ENCODE results near the gene TSHZ2.
"Not testable (repeated sequence)": the region's sequence is repeated elsewhere in the genome, so short reads cannot be mapped to it uniquely, and the experiment has no call there.

TSHZ2 gene

GRCh38 chr20:53463101-53463972 is 491.2 kb downstream of the TSHZ2 start:
- TF ChIP-seq, protein P1, sequence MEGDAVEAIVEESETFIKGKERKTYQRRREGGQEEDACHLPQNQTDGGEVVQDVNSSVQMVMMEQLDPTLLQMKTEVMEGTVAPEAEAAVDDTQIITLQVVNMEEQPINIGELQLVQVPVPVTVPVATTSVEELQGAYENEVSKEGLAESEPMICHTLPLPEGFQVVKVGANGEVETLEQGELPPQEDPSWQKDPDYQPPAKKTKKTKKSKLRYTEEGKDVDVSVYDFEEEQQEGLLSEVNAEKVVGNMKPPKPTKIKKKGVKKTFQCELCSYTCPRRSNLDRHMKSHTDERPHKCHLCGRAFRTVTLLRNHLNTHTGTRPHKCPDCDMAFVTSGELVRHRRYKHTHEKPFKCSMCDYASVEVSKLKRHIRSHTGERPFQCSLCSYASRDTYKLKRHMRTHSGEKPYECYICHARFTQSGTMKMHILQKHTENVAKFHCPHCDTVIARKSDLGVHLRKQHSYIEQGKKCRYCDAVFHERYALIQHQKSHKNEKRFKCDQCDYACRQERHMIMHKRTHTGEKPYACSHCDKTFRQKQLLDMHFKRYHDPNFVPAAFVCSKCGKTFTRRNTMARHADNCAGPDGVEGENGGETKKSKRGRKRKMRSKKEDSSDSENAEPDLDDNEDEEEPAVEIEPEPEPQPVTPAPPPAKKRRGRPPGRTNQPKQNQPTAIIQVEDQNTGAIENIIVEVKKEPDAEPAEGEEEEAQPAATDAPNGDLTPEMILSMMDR (IDR thresholded peaks at IDR 0.05; ENCODE audit: low read depth, low read length), result no peak
- DNase-seq (ENCODE audit: low read depth, low spot score), result no peak
- in situ Hi-C loops (cut with HindIII; ENCODE audit: low sequenced_read_pairs), result no loop called here
- no peak overlapping the region for H3K4me3 ChIP-seq (ENCODE audit: low read depth, low read length)

DNA sequence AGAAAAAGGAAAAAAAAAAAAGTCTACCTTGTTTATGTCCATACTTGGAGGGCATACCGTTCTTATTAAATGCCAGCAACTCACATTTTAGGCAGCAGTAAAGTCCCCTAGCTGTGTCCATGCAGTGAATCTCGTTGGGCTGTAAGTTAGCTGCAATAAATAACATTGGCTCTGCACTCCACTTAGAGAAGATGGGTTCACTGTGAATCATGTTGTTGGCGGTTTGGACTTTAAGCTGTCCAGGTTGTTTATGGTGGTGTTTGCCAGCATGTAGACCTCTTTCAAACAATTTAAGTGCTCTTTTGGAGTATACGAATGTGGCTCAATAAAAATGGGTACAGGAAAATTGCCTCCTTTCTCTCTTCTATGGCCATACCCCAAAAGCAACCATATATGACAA is 494.1 kb downstream of the TSHZ2 start:
- H3K4me3 ChIP-seq (ENCODE audit: low read depth, low read length), result no peak overlapping the region
- TF ChIP-seq, protein P1 (IDR thresholded peaks at IDR 0.05; ENCODE audit: low read depth, low read length), result no peak
- DNase-seq (ENCODE audit: low read depth, low spot score), result no peak
- in situ Hi-C loops (cut with HindIII; ENCODE audit: low sequenced_read_pairs), result no loop called here

DNA sequence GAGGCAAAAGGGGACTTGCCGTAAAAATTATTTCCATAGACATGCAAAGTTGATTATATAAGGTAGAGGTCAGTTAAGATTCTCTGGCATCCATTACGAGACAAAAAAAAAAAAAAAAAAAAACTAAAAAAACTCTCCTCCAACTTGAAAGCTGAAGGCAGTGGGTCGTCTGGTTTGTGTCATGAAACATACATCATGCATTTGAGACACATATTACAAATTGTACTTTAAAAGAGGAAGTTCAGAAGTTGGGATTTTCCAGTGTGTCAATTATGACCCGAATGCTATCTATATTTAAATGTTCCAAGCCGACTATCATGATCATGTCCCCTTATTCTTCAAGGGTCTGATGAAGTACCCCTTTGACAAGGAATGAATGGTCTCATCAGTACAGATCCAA is 496.4 kb downstream of the TSHZ2 start:
- TF ChIP-seq, protein P1 (IDR thresholded peaks at IDR 0.05; ENCODE audit: low read depth, low read length), result no peak
- in situ Hi-C loops (cut with HindIII; ENCODE audit: low sequenced_read_pairs), result no loop called here
- no peak overlapping the region for H3K4me3 ChIP-seq (ENCODE audit: low read depth, low read length)
- DNase-seq (ENCODE audit: low read depth, low spot score), result no peak

- H3K4me3 ChIP-seq (ENCODE audit: low read depth, low read length); in situ Hi-C loops (cut with HindIII; ENCODE audit: low sequenced_read_pairs); DNase-seq (ENCODE audit: low read depth, low spot score): not testable (repeated sequence)
Observed at GRCh38 chr20:53472859-53473258, 500.7 kb downstream of the TSHZ2 start.

DNA sequence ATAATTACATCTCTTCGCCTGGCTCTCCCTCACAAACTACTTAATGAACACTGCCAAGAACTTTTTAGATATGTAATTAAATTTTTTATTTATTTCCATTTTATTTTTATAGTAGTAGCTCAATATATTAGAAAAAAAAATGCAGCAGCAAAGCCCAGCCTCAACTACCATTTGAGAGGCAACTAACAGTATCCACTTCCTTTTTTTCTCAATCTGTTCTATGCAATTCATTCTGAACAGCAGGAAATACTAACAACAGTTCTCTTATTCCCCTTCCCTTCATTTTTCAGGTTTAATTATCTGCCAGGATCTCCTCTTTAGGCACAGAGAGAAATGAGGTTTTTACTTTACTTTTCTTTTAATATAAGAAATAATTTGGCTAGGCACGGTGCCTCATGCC is 508.8 kb downstream of the TSHZ2 start:
- in situ Hi-C loops (cut with HindIII; ENCODE audit: low sequenced_read_pairs), result no loop called here
- no peak overlapping the region for H3K4me3 ChIP-seq (ENCODE audit: low read depth, low read length)
- TF ChIP-seq, protein P1 (IDR thresholded peaks at IDR 0.05; ENCODE audit: low read depth, low read length), result no peak
- no peak for DNase-seq (ENCODE audit: low read depth, low spot score)

GRCh38 chr20:53487461-53488200 is 515.5 kb downstream of the TSHZ2 start:
- DNase-seq (ENCODE audit: low read depth, low spot score), result no peak
- no peak overlapping the region for H3K4me3 ChIP-seq (ENCODE audit: low read depth, low read length)
- in situ Hi-C loops (cut with HindIII; ENCODE audit: low sequenced_read_pairs), result no loop called here
- TF ChIP-seq, protein P1 (IDR thresholded peaks at IDR 0.05; ENCODE audit: low read depth, low read length), result no peak

DNA sequence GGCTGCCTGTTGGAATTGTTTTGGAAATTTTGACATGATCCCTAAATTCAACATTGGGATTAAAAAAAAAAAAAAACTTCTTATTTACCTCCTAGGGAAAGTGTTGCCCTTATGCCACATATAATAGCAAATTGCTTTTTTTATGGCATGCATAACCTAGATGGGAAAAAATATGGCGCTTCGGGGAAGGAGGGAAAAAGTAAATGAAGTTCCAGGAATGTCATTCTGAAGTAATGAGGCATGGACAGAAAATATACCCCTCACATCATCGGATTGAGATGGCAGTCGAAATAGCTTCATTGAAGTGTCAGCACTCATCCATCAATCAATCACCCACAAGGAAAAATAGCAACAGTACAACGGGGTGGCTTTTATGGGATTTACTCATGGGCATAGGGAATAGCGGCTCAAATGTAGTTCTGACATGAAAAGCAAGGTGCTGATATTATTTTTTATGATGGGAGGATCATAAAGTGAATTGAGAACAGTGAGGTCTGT is 516.7 kb downstream of the TSHZ2 start:
- in situ Hi-C loops (cut with HindIII; ENCODE audit: low sequenced_read_pairs), result no loop called here
- no peak for DNase-seq (ENCODE audit: low read depth, low spot score)
- TF ChIP-seq, protein P1 (IDR thresholded peaks at IDR 0.05; ENCODE audit: low read depth, low read length), result no peak
- H3K4me3 ChIP-seq (ENCODE audit: low read depth, low read length), result no peak overlapping the region
